DMS79 (cell line): ENCODE measurements around the gene WDR33.

Source experiments
- DNase-seq: peaks from one replicate; lab custom pipeline; 2025; lab: John Stamatoyannopoulos, UW

The WDR33 gene

DNA sequence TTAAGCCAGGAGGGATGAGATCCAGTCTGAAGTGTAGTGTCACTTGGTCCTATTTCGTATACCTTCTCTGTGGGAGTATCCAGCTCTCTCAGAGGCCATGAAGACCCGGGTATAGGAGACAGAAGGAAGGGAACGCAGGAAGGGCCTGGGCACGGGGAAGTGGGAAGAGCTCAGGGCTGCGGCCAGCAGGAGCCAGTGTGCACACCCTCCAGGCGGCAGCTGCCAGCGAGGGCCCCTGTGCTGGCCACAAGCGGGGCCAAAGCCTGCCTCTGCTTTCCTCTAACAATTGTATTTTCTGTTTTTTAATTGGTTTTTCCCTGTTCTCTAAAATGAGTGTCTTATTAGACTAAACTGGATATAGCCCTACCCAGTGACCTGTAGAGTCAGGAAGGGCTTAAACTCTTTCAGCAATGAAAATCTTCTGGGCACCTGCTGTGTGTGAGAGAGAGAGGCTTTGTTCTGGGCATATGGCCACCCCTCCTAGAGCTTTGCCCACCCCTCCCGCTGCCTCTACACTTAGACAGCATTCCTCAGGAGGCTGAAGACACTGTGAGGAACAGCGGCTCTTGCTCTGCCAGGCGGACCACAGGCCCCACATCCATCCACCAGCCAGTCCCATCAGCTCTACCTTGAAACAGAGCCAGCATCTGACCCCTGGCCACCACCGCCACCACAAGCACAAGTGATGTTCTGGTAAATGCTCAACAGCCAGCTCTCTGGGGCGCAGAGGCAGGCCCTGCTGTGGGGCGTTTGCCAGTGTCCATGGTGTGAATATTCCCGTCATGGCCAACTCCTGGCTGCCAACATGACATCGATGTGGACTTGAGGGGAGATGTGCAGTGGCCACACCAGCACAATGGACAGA is 155.5 kb downstream of the WDR33 start:
- no peak for DNase-seq

DNA sequence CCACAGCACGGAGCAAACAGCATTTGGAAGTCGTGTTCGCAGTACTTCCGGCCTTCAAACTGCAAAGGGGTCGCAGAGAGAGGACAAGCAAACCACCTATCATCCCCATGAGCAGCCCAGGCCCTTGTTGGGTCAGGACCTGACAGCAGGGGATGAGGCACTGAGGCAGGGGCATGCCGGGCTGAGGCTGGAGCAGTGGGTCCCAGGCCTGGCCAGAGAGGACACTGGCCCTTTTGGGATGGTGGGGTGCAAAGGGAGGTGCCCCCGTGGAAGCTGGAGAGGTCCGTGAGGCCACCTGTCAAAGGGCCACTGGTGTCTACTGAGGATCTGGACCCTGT is 156.2 kb downstream of the WDR33 start:
- DNase-seq, result no peak

DNA sequence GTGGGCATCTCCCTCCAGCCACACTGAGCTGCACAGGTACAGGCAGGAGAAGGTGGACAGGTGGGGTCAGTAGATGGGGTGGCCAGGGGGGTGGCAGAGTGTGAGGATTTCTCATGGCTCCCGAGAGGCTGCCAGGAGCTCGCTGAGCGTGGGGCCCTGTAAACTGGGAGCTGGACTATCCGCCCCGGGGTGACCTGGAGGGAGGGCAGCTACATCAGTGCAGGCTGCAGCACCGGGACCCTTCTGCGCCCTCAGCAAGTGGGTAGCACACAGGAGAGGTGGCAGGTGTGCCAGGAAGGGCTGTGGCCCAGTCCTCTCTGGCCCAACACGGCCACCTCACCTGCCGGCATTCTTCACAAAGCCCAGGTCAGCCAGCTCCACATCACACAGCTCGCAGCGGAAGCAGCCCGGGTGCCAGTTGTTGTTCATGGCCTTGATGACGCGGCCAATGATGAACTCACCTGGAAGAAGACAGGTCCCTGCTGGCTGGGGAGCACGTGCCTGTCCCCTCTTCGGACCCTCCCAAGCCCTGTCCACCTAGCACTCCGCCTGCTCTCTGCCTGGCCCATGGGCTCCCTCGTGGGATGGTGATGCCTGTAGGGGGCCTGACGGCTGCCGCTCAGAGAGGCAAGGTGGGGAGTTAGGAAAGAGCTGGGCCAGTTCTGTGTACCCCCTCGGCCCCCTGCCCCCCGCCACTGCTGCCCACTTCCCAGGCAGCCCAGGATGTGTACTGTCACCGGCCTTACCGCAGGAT is 156.7 kb downstream of the WDR33 start:
- no peak for DNase-seq

DNA sequence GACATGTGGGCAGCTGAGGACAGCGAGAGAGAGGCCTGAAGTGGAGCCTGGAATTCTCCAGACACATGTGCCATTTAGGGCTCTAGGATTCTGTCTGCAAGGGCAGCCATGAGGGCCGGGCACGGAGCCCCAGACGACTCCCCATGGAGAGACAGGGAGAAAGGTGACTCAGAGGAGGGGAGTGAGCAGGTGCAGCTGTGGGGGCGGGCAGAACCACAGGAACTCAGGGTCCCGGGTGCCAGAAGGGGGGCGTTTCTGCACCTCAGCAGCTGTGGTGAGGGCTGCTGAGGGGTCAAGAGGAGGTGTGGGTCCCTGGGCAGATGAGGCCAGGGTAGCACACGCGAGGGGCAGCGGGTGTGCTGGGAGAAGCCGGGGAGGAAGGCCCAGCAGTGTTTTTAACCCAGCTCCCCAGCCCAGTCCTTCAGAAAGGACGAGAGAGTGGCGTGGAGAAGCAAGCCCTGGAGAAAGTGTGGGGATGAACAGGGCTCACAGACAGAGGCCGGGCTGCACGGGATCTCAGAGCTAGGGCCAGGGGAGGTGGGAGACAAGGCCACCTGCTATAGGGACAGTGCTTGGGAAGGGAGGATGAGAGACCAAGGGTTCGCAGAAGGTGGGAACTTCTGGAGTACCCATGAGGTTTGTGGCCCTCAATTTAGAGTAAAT is 157.4 kb downstream of the WDR33 start:
- no peak for DNase-seq

DNA sequence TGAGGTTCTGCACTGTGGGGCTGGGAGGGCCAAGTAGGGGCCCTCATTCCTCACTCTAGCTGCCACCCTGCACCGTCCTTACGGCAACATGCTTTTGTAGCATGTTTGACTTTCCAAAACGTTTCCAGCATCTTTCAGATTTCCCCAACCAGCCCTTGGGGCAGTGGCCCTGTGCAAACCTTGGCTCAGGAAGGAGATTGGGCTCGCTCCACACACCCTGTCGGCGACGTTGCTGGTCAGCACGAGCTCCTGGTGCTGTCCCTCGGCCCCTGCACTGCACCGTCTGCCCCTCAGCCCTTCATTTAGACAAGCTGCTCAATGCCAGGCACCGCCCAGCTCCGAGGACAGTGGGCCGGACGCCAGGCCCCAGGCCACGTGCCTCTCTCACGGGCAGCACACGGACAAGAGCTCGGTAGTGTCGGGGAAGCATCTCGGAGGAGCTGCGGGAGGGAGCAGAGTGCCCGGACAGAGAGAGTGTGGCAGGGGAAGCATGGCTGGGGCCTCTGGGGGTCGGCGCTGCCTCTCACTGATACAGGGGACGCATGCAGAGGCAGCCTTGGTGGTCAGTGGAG is 158.1 kb downstream of the WDR33 start:
- no peak for DNase-seq

DNA sequence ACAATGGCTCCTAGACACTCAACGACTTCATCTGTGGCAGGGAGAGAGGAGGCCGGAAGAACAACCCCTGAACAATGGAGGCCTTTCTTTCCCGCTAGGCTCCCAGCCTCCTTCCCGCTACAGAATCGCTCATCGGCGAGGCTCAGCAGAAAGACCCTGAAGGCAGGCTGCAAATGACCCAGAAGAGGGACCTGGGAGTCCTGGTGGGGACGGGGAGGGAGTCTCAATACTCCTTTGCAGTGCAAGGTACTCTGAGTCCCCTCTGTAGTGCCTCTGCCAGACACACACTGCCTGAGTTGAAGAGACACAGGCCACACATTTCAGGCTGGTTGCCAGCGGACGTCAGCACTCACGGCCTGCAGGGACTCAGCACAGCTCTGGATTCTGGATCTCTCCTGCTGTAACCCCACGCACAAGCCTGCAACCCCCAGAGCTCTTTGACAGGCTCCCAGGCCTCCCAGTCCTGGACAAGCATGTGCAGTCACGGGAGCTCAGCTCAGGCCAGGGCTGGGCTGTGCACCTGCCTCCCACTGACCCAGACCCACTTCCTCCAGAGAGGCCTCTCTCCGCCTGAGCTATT is 158.9 kb downstream of the WDR33 start:
- no peak for DNase-seq

DNA sequence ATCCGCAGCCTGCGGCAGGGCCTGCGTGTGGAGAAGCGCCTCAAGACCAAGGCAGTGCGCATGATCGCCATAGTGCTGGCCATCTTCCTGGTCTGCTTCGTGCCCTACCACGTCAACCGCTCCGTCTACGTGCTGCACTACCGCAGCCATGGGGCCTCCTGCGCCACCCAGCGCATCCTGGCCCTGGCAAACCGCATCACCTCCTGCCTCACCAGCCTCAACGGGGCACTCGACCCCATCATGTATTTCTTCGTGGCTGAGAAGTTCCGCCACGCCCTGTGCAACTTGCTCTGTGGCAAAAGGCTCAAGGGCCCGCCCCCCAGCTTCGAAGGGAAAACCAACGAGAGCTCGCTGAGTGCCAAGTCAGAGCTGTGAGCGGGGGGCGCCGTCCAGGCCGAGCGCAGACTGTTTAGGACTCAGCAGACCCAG is 159.6 kb downstream of the WDR33 start:
- no peak for DNase-seq
